ENCODE measurements around the gene UBE2I.

UBE2I gene

DNA sequence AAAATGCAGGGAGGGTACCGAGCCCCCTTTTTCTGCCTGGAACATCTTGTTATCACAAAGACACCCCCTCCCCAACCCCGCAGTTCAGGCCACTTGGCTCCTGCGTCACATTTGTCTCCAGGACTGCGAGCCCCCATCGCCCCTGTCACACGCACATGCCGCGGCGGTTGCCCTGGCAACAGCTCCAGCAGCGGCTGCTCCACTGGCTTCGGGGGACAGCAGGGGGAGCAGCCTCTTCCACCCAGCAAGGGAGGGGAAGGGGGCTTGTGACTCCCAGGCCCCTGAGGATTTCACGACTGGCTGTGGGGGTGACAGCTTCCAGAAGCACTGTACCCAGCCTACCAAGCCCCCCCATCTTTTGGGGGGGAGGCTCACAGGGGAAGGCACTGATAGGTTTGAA is 26.6 kb downstream of the UBE2I start:
- DNase-seq (ENCODE audit: low read depth in 1 of 2, low spot score in 1 of 2): no peak
- TF ChIP-seq GABPA (IDR thresholded peaks at IDR 0.05; ENCODE audit: low read depth): no peak
- TF ChIP-seq, protein P1, sequence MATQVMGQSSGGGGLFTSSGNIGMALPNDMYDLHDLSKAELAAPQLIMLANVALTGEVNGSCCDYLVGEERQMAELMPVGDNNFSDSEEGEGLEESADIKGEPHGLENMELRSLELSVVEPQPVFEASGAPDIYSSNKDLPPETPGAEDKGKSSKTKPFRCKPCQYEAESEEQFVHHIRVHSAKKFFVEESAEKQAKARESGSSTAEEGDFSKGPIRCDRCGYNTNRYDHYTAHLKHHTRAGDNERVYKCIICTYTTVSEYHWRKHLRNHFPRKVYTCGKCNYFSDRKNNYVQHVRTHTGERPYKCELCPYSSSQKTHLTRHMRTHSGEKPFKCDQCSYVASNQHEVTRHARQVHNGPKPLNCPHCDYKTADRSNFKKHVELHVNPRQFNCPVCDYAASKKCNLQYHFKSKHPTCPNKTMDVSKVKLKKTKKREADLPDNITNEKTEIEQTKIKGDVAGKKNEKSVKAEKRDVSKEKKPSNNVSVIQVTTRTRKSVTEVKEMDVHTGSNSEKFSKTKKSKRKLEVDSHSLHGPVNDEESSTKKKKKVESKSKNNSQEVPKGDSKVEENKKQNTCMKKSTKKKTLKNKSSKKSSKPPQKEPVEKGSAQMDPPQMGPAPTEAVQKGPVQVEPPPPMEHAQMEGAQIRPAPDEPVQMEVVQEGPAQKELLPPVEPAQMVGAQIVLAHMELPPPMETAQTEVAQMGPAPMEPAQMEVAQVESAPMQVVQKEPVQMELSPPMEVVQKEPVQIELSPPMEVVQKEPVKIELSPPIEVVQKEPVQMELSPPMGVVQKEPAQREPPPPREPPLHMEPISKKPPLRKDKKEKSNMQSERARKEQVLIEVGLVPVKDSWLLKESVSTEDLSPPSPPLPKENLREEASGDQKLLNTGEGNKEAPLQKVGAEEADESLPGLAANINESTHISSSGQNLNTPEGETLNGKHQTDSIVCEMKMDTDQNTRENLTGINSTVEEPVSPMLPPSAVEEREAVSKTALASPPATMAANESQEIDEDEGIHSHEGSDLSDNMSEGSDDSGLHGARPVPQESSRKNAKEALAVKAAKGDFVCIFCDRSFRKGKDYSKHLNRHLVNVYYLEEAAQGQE (IDR thresholded peaks at IDR 0.05; ENCODE audit: insufficient replicate concordance, low read depth): no peak
- no peak for TF ChIP-seq SPI1 (IDR thresholded peaks at IDR 0.05; ENCODE audit: borderline replicate concordance, low read depth)
- TF ChIP-seq, protein P2, sequence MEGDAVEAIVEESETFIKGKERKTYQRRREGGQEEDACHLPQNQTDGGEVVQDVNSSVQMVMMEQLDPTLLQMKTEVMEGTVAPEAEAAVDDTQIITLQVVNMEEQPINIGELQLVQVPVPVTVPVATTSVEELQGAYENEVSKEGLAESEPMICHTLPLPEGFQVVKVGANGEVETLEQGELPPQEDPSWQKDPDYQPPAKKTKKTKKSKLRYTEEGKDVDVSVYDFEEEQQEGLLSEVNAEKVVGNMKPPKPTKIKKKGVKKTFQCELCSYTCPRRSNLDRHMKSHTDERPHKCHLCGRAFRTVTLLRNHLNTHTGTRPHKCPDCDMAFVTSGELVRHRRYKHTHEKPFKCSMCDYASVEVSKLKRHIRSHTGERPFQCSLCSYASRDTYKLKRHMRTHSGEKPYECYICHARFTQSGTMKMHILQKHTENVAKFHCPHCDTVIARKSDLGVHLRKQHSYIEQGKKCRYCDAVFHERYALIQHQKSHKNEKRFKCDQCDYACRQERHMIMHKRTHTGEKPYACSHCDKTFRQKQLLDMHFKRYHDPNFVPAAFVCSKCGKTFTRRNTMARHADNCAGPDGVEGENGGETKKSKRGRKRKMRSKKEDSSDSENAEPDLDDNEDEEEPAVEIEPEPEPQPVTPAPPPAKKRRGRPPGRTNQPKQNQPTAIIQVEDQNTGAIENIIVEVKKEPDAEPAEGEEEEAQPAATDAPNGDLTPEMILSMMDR (IDR thresholded peaks at IDR 0.05; ENCODE audit: insufficient read depth, low read length): no peak
- no peak for TF ChIP-seq POLR2AphosphoS5 (IDR thresholded peaks at IDR 0.05; ENCODE audit: low read depth)
- H3K27me3 ChIP-seq (ENCODE audit: insufficient read depth, poor library complexity, severe bottlenecking): peaks cover 66% of the 10 kb centered on the region
- H3K27ac ChIP-seq (replicated peaks): no peak overlapping the region
- H3K4me3 ChIP-seq (replicated peaks; ENCODE audit: insufficient read depth, low read length): no peak overlapping the region

DNA sequence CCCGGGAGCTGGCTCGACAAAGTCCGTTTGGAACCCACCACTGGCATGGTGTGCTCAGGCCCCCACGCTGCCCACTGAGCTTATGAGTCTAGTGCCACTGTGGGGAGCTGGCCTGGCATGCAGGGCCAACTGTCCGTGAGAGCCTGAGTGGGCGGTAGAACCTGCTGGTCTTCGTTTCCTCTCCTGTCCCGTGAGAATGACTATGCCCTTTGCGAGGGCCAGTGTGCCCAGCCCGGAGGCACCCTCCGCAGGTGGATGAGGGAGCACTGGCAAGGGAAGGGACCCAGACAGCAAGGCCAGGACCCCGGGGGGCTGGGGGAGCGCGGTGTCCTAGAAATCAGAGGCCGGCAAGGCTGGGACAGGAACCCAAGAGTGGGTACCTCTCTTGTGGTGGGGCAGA is 27.2 kb downstream of the UBE2I start:
- TF ChIP-seq POLR2AphosphoS5 (IDR thresholded peaks at IDR 0.05; ENCODE audit: low read depth) (no peak), SPI1 (IDR thresholded peaks at IDR 0.05; ENCODE audit: borderline replicate concordance, low read depth) (no peak), GABPA (IDR thresholded peaks at IDR 0.05; ENCODE audit: low read depth) (no peak)
- TF ChIP-seq, protein P1 (IDR thresholded peaks at IDR 0.05; ENCODE audit: insufficient replicate concordance, low read depth): no peak
- TF ChIP-seq, protein P2 (IDR thresholded peaks at IDR 0.05; ENCODE audit: insufficient read depth, low read length): no peak
- no peak for DNase-seq (ENCODE audit: low read depth in 1 of 2, low spot score in 1 of 2)
- no peak overlapping the region for H3K27ac ChIP-seq (replicated peaks)
- no peak overlapping the region for H3K4me3 ChIP-seq (replicated peaks; ENCODE audit: insufficient read depth, low read length)
- peaks cover 61% of the 10 kb centered on the region for H3K27me3 ChIP-seq (ENCODE audit: insufficient read depth, poor library complexity, severe bottlenecking)

DNA sequence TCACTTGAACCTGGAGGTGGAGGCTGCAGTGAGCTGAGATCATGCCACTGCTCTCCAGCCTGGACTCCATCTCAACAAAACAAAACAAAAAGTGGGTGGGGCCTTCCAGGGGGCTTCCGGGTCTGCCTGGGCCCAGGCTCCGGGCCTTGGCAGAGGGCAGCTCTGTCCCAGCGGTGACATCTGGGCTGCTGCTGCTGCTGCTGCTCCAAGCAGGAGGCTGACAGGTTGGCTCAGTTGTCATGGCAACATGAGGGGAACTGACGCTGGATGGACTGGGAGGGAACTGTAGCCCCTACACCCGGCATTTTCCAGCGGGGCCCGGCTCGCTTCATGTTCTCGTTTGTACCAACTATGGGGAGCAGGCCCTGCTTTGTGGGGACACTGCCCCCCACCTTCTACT is 28.1 kb downstream of the UBE2I start:
- DNase-seq (ENCODE audit: low read depth in 1 of 2, low spot score in 1 of 2): no peak
- H3K27ac ChIP-seq (replicated peaks): no peak overlapping the region
- H3K27me3 ChIP-seq (ENCODE audit: insufficient read depth, poor library complexity, severe bottlenecking): peaks cover 53% of the 10 kb centered on the region
- no peak for TF ChIP-seq GABPA (IDR thresholded peaks at IDR 0.05; ENCODE audit: low read depth)
- no peak overlapping the region for H3K4me3 ChIP-seq (replicated peaks; ENCODE audit: insufficient read depth, low read length)

DNA sequence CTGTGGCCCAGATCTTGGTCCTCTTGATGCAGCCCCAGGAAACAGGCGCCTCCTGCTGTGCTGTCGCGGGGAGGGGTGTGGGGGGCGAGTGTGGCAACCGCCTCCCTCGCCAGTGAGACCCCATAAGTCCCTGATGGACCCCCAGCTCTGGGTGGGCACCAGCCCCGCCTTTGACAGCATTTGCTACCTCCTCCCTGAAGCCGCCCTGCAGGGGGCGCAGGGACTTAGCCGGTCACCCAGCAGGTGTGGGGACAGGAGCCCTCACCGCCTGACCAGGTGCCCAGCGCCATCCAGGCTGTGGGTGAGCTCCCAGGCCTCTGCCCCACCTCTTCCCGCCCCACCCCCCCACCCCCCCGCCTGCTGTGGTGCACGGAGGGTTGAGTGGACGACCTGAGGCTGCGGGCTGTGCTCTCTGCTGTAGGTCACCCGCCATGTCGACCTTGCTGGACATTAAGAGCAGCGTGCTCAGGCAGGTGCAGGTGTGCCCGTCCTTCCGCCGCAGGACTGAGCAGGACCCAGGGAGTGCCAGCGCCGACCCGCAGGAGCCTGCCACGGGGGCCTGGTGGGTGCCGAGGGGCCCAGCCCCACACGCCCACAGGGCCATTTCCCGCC is 28.8 kb downstream of the UBE2I start:
- peaks cover 46% of the 10 kb centered on the region for H3K27me3 ChIP-seq (ENCODE audit: insufficient read depth, poor library complexity, severe bottlenecking)
- no peak overlapping the region for H3K27ac ChIP-seq (replicated peaks)
- DNase-seq (ENCODE audit: low read depth in 1 of 2, low spot score in 1 of 2): no peak
- H3K4me3 ChIP-seq (replicated peaks; ENCODE audit: insufficient read depth, low read length): no peak overlapping the region
- TF ChIP-seq, protein P2 (IDR thresholded peaks at IDR 0.05; ENCODE audit: insufficient read depth, low read length): peak; percentile 37
- no peak for TF ChIP-seq POLR2AphosphoS5 (IDR thresholded peaks at IDR 0.05; ENCODE audit: low read depth)
